NK-92 (cell line): ENCODE results near the gene ELOVL5.
"Not testable (repeated sequence)": the region's sequence is repeated elsewhere in the genome, so short reads cannot be mapped to it uniquely, and the experiment has no call there.

Experiments used
- DNase-seq: peaks from one replicate; lab custom pipeline; 2025; ENCODE audit not compliant: unreplicated experiment; lab: John Stamatoyannopoulos, UW

Gene ELOVL5

GRCh38 chr6:53306217-53306616 lies 42.5 kb downstream of the ELOVL5 start:
- not testable (repeated sequence) for DNase-seq

GRCh38 chr6:53305506-53306005 lies 43.2 kb downstream of the ELOVL5 start:
- not testable (repeated sequence) for DNase-seq

- DNase-seq, result not testable (repeated sequence)
Measured at GRCh38 chr6:53304953-53305352, 43.8 kb downstream of the ELOVL5 start.

- no peak for DNase-seq
Measured at GRCh38 chr6:53302678-53303360, 45.9 kb downstream of the ELOVL5 start.

- no peak for DNase-seq
Measured at GRCh38 chr6:53301801-53302537, 46.8 kb downstream of the ELOVL5 start.

GRCh38 chr6:53300656-53301551 lies 47.8 kb downstream of the ELOVL5 start:
- DNase-seq, result no peak

GRCh38 chr6:53299331-53300005 lies 49.3 kb downstream of the ELOVL5 start:
- DNase-seq, result no peak

- no peak for DNase-seq
Measured at GRCh38 chr6:53297004-53297403, 51.7 kb downstream of the ELOVL5 start.

- DNase-seq, result no peak
Measured at GRCh38 chr6:53295176-53295575, 53.6 kb downstream of the ELOVL5 start.

- DNase-seq, result no peak
Measured at GRCh38 chr6:53294611-53295010, 54.1 kb downstream of the ELOVL5 start.

- no peak for DNase-seq
Measured at GRCh38 chr6:53294095-53294494, 54.7 kb downstream of the ELOVL5 start.

- no peak for DNase-seq
Measured at GRCh38 chr6:53293691-53294090, 55.1 kb downstream of the ELOVL5 start.

- no peak for DNase-seq
Measured at GRCh38 chr6:53290537-53291510, 57.9 kb downstream of the ELOVL5 start.

GRCh38 chr6:53287336-53288225 lies 61.2 kb downstream of the ELOVL5 start:
- no peak for DNase-seq

GRCh38 chr6:53284901-53285300 lies 63.8 kb downstream of the ELOVL5 start:
- no peak for DNase-seq

- no peak for DNase-seq
Measured at GRCh38 chr6:53282741-53283140, 66.0 kb downstream of the ELOVL5 start.

GRCh38 chr6:53282234-53282633 lies 66.5 kb downstream of the ELOVL5 start:
- no peak for DNase-seq

- DNase-seq, result no peak
Measured at GRCh38 chr6:53281518-53282215, 67.1 kb downstream of the ELOVL5 start.
